GM23248 (cell line): ENCODE results near the gene ANKRD34C. TPM values are rescaled to one million over a fixed set of nuclear protein-coding genes. Genes with fewer than 3 reads are reported as not detected.
"Not testable (repeated sequence)": the region's sequence is repeated elsewhere in the genome, so short reads cannot be mapped to it uniquely, and the experiment has no call there.

Experiments
- DNase-seq: peaks from one replicate; pipeline ENCODE4 v3.0.0-alpha.2; 2015
- H2AFZ ChIP-seq: fragments of 200-600 bp; sonication (generic); 2 replicates; pipeline ENCODE4 v1.6.1; 2016; ENCODE audit warnings: antibody characterized with exemption
- H3F3A ChIP-seq: fragments of 200-600 bp; sonication (generic); 2 replicates; pipeline ENCODE4 v1.6.1; 2016; ENCODE audit warnings: mild to moderate bottlenecking, antibody characterized with exemption, mixed run types; ENCODE audit not compliant: insufficient read depth
- H3K27ac ChIP-seq: fragments of 200-600 bp; sonication (generic); 2 replicates; pipeline ENCODE4 v1.5.1; 2016; ENCODE audit warnings: mild to moderate bottlenecking
- H3K27me3 ChIP-seq: fragments of 200-600 bp; sonication (generic); replicated peaks from 2 replicates; pipeline ENCODE4 v1.6.1; 2016; ENCODE audit warnings: mild to moderate bottlenecking; ENCODE audit not compliant: insufficient read depth
- H3K36me3 ChIP-seq: fragments of 200-600 bp; sonication (generic); 2 replicates; pipeline ENCODE4 v1.6.1; 2016; ENCODE audit warnings: low read depth, mild to moderate bottlenecking
- H3K4me1 ChIP-seq: fragments of 200-600 bp; sonication (generic); 2 replicates; pipeline ENCODE4 v1.6.1; 2016; ENCODE audit warnings: mild to moderate bottlenecking; ENCODE audit not compliant: insufficient read depth
- H3K4me2 ChIP-seq: fragments of 200-600 bp; sonication (generic); one replicate; pipeline ENCODE4 v1.6.1; 2016; ENCODE audit warnings: mild to moderate bottlenecking; ENCODE audit not compliant: unreplicated experiment
- H3K4me3 ChIP-seq: fragments of 200-600 bp; sonication (generic); 2 replicates; pipeline ENCODE4 v1.5.1; 2016; ENCODE audit warnings: mild to moderate bottlenecking
- H3K79me2 ChIP-seq: fragments of 200-600 bp; sonication (generic); 2 replicates; pipeline ENCODE4 v1.6.1; 2016; ENCODE audit warnings: mild to moderate bottlenecking; ENCODE audit not compliant: insufficient read depth
- H3K9ac ChIP-seq: fragments of 200-600 bp; sonication (generic); 2 replicates; pipeline ENCODE4 v1.6.1; 2016; ENCODE audit warnings: mild to moderate bottlenecking
- H3K9me2 ChIP-seq: fragments of 200-600 bp; sonication (generic); 2 replicates; pipeline ENCODE4 v1.6.1; 2016; ENCODE audit warnings: mixed run types, mild to moderate bottlenecking, moderate library complexity; ENCODE audit not compliant: insufficient read depth
- H3K9me3 ChIP-seq: fragments of 200-600 bp; sonication (generic); one replicate; pipeline ENCODE4 v1.6.1; 2017; ENCODE audit warnings: low read depth
- H4K20me1 ChIP-seq: fragments of 200-600 bp; sonication (generic); 2 replicates; pipeline ENCODE4 v1.6.0; 2016; ENCODE audit not compliant: insufficient read depth
- EZH2 ChIP-seq: fragments of 200-600 bp; sonication (generic); IDR thresholded peaks from 2 replicates; pipeline ENCODE4 v1.6.1; 2018; ENCODE audit warnings: antibody characterized with exemption, mild to moderate bottlenecking; ENCODE audit not compliant: insufficient read depth, poor library complexity, severe bottlenecking
- EZH2phosphoT487 ChIP-seq: fragments of 200-600 bp; sonication (generic); IDR thresholded peaks from 2 replicates; pipeline ENCODE4 v1.6.1; 2018; ENCODE audit warnings: antibody characterized with exemption, moderate library complexity, mild to moderate bottlenecking, low read depth; ENCODE audit not compliant: insufficient read depth
- WGBS, 2 experiments: methylation state at CpG; one replicate each; pipeline ENCODE4 v1.1.6; 2015 to 2017; ENCODE audit warnings: low lambda C conversion rate in 2 of 2, low coverage in 1 of 2; ENCODE audit errors: missing lambda C conversion rate in 2 of 2; 5-methylcytosine and 5-hydroxymethylcytosine counted together
- in situ Hi-C: fragments of 300-500 bp; cut with MboI; formaldehyde crosslinking; loops from 2 replicates; pipeline ENCODE4 v1.15.0; 2020
- polyA plus RNA-seq: library from polyadenylated mRNA; unstranded; fragments of >200 nt; fragmentation: Nextera tagmentation; extraction: Ambion mirVana; gene quantifications from 2 replicates; pipeline ENCODE4 v1.2.1, GENCODE V29; 2016
- total RNA-seq: library from RNA; depleted of rRNA; stranded (reverse); fragments of >200 nt; shearing (Covaris generic); gene quantifications from 2 replicates; pipeline ENCODE4 v1.2.3, GENCODE V29; 2014

The ANKRD34C gene
- total and polyA plus RNA-seq, 2 experiments from 2014 or later = not detected

DNA sequence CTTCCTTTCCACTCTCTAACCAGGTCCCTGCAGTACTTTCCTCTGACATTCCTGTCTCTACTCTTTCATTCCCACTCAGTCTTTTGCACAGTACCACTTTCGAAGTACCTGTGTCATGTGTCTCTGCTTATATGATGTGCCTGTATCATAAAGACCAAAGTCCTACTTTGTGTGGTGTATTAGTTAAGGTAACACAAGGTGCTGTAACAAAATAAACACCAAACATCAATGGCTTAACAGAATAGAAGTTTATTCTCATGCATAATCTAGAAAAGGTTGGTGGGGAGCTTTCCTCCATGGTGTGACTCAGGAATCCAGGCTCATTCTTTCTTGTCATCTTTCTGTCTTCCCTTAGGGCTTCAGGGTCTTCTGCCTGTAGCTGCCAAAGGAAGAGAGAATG is 31.7 kb downstream of the ANKRD34C start:
- Histone ChIP-seq H3K9ac (no peak overlapping the region), H3K4me3 (no peak overlapping the region), H3K4me2 (no peak overlapping the region), H4K20me1 (no peaks in the 10 kb centered on the region; the same call in 1 of the 2 replicates), H3K27ac (no peak overlapping the region), H2AFZ (no peak overlapping the region), H3K9me2 (no peaks in the 10 kb centered on the region), H3K9me3 (no peaks in the 10 kb centered on the region), H3F3A (no peaks in the 10 kb centered on the region), H3K27me3 (no peaks in the 10 kb centered on the region), H3K4me1 (peaks cover 10% of the 10 kb centered on the region; the same call in 1 of the 2 replicates), H3K36me3 (peaks cover 35% of the 10 kb centered on the region), H3K79me2 (peaks cover 79% of the 10 kb centered on the region)
- in situ Hi-C loops = no loop called here
- no peak for TF ChIP-seq EZH2
- no peak for TF ChIP-seq EZH2phosphoT487
- no peak for DNase-seq
- 96% methylated on average over 1 of the region's 1 CpG for WGBS, 2 experiments

DNA sequence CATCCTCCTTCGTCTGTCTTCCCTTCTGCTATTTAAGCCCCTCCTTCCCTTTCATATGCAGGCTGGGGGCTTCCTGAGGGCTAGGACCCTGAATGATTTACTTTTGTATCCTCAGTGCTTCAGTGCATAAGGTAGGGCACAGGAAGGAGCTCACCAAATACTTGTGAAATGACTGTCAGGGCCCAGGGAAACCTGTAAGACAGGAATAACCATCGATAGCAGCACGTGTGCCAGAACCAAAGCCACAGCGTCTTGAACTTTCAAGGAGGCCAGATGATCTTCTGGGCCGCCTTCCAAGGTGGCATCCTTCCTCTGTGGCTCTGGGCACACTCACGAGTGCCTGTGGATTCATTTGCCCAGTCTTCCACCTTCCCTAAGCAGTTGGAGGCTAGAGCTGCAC is 32.3 kb downstream of the ANKRD34C start:
- Histone ChIP-seq H3F3A (no peaks in the 10 kb centered on the region), H4K20me1 (no peaks in the 10 kb centered on the region; the same call in 1 of the 2 replicates), H3K4me3 (no peak overlapping the region), H3K27me3 (no peaks in the 10 kb centered on the region), H2AFZ (no peak overlapping the region), H3K27ac (no peak overlapping the region), H3K9ac (no peak overlapping the region), H3K9me2 (no peaks in the 10 kb centered on the region), H3K4me1 (peaks cover 10% of the 10 kb centered on the region; the same call in 1 of the 2 replicates), H3K9me3 (no peaks in the 10 kb centered on the region), H3K36me3 (peaks cover 36% of the 10 kb centered on the region), H3K4me2 (no peak overlapping the region), H3K79me2 (peaks cover 84% of the 10 kb centered on the region)
- TF ChIP-seq EZH2phosphoT487 (no peak), EZH2 (no peak)
- DNase-seq = no peak
- 73 to 78% methylated on average over 6 of the region's 6 CpGs for WGBS, 2 experiments
- in situ Hi-C loops = no loop called here

- no peaks in the 10 kb centered on the region; the same call in 1 of the 2 replicates for H4K20me1 ChIP-seq
- WGBS, 2 experiments = 87 to 88% methylated on average over 10 of the region's 10 CpGs
- H3F3A ChIP-seq = no peaks in the 10 kb centered on the region
- no peak for DNase-seq
- no peak for TF ChIP-seq EZH2
- TF ChIP-seq EZH2phosphoT487 = no peak
- no peak overlapping the region for H3K4me3 ChIP-seq
- H3K9me2 ChIP-seq = no peaks in the 10 kb centered on the region
- no peak overlapping the region for H3K9ac ChIP-seq
- H3K27me3 ChIP-seq = no peaks in the 10 kb centered on the region
- in situ Hi-C loops = no loop called here
- no peak overlapping the region for H3K4me2 ChIP-seq
- no peak overlapping the region for H3K27ac ChIP-seq
- H3K36me3 ChIP-seq = peaks cover 36% of the 10 kb centered on the region
- H3K79me2 ChIP-seq = peaks cover 89% of the 10 kb centered on the region
- no peaks in the 10 kb centered on the region for H3K9me3 ChIP-seq
- peaks cover 10% of the 10 kb centered on the region; the same call in 1 of the 2 replicates for H3K4me1 ChIP-seq
- H2AFZ ChIP-seq = no peak overlapping the region
These were observed 33.3 kb downstream of the ANKRD34C start for GRCh38 chr15:79315623-79316328.

DNA sequence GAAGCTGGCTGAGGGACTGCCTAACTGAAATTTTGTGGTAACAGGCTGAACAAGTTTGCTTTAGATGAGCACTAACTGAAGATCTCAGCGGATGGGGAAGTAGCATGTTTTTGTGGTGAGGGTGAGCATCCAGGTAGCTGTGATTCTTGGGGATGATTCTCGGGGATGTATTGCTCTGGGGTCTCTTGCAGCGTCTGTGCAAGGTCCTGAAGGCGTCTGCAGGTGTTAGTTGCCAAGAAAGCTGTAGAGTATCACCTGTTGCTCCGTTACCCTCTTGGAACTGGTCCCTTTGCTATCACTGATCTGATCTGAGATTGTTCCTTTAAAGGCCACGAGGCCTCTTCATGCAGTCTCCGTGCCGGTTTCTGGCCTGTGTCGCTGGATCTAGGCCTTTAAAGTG is 34.3 kb downstream of the ANKRD34C start:
- in situ Hi-C loops = no loop called here
- Histone ChIP-seq H3K27me3 (no peaks in the 10 kb centered on the region), H3F3A (no peaks in the 10 kb centered on the region), H3K36me3 (peaks cover 36% of the 10 kb centered on the region), H4K20me1 (peaks cover 3% of the 10 kb centered on the region; the same call in 1 of the 2 replicates), H3K9me2 (no peaks in the 10 kb centered on the region), H3K9ac (no peak overlapping the region), H2AFZ (no peak overlapping the region), H3K79me2 (peaks cover 92% of the 10 kb centered on the region), H3K4me2 (no peak overlapping the region), H3K9me3 (no peaks in the 10 kb centered on the region), H3K4me1 (peaks cover 9% of the 10 kb centered on the region; the same call in 1 of the 2 replicates), H3K4me3 (no peak overlapping the region), H3K27ac (no peak overlapping the region)
- no peak for DNase-seq
- WGBS, 2 experiments = 93 to 95% methylated on average over 9 of the region's 9 CpGs
- TF ChIP-seq EZH2 = no peak
- TF ChIP-seq EZH2phosphoT487 = no peak

GRCh38 chr15:79319973-79320372 is 37.5 kb downstream of the ANKRD34C start:
- H3K9me2 ChIP-seq, H3K4me1 ChIP-seq, DNase-seq, H3K9me3 ChIP-seq, in situ Hi-C loops, H3K27me3 ChIP-seq, H3K4me3 ChIP-seq, H3F3A ChIP-seq, H3K4me2 ChIP-seq, H2AFZ ChIP-seq, H4K20me1 ChIP-seq, H3K27ac ChIP-seq, H3K9ac ChIP-seq: not testable (repeated sequence)
- peaks cover 90% of the 10 kb centered on the region for H3K79me2 ChIP-seq
- peaks cover 39% of the 10 kb centered on the region for H3K36me3 ChIP-seq
- 92 to 93% methylated on average over 9 of the region's 9 CpGs for WGBS, 2 experiments
